GM10266 (cell line): ENCODE measurements around the gene POU3F3.

Experiments used
- DNase-seq: peaks from one replicate; pipeline ENCODE4 v3.0.0; 2012; ENCODE audit errors: extremely low spot score
- TF ChIP-seq, protein P1 (sequence below): IDR thresholded peaks from 2 replicates; pipeline ENCODE4 v1.5.1; 2012; ENCODE audit warnings: mild to moderate bottlenecking, low read depth; ENCODE audit not compliant: control insufficient read depth, insufficient read depth; ENCODE audit errors: missing control alignments

Gene POU3F3

DNA sequence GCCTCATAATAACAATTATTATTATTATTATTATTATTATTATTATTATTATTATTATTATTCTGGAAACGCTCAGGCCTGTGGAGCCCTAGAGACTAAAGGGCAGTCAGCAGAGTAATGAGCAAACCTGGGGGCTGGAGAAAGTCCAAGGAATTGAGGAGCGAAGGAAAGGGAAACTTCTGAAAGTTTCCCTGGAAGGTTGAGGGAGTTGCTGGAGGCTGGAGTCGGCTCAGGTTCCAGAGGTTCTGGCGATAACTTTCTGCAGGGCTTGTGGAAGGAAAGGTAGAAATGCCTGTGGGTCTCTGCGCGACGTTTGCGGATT lies 9.2 kb downstream of the POU3F3 start:
- peak; percentile 25 for DNase-seq
- TF ChIP-seq, protein P1, sequence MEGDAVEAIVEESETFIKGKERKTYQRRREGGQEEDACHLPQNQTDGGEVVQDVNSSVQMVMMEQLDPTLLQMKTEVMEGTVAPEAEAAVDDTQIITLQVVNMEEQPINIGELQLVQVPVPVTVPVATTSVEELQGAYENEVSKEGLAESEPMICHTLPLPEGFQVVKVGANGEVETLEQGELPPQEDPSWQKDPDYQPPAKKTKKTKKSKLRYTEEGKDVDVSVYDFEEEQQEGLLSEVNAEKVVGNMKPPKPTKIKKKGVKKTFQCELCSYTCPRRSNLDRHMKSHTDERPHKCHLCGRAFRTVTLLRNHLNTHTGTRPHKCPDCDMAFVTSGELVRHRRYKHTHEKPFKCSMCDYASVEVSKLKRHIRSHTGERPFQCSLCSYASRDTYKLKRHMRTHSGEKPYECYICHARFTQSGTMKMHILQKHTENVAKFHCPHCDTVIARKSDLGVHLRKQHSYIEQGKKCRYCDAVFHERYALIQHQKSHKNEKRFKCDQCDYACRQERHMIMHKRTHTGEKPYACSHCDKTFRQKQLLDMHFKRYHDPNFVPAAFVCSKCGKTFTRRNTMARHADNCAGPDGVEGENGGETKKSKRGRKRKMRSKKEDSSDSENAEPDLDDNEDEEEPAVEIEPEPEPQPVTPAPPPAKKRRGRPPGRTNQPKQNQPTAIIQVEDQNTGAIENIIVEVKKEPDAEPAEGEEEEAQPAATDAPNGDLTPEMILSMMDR, result no peak

- DNase-seq, result peak; percentile 19
- TF ChIP-seq, protein P1, result no peak
Observed at GRCh38 chr2:104863468-104864279, 9.8 kb downstream of the POU3F3 start.

- TF ChIP-seq, protein P1, result no peak
- DNase-seq, result peak; percentile 26
Observed at GRCh38 chr2:104864280-104865095, 10.6 kb downstream of the POU3F3 start.

DNA sequence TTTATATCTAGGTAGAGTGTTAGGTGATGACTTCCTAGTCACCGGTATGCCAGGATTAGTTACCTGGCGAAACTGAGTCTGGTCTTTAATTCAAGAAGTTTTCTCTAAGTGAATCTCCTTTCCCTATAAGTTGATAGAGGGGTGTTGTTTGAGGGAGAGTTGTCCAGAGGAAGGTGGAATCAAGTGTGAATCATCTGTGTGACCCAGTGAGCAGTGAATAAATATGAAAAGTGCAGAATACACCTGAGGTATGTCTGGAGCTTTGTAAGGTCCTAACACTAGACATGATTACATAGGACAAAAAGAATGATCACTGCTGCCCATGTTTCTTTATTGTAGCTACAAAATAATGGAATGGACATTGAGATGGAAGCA lies 11.2 kb downstream of the POU3F3 start:
- DNase-seq, result no peak
- TF ChIP-seq, protein P1, result no peak

GRCh38 chr2:104866122-104866864 lies 12.4 kb downstream of the POU3F3 start:
- TF ChIP-seq, protein P1, result no peak
- DNase-seq, result no peak

DNA sequence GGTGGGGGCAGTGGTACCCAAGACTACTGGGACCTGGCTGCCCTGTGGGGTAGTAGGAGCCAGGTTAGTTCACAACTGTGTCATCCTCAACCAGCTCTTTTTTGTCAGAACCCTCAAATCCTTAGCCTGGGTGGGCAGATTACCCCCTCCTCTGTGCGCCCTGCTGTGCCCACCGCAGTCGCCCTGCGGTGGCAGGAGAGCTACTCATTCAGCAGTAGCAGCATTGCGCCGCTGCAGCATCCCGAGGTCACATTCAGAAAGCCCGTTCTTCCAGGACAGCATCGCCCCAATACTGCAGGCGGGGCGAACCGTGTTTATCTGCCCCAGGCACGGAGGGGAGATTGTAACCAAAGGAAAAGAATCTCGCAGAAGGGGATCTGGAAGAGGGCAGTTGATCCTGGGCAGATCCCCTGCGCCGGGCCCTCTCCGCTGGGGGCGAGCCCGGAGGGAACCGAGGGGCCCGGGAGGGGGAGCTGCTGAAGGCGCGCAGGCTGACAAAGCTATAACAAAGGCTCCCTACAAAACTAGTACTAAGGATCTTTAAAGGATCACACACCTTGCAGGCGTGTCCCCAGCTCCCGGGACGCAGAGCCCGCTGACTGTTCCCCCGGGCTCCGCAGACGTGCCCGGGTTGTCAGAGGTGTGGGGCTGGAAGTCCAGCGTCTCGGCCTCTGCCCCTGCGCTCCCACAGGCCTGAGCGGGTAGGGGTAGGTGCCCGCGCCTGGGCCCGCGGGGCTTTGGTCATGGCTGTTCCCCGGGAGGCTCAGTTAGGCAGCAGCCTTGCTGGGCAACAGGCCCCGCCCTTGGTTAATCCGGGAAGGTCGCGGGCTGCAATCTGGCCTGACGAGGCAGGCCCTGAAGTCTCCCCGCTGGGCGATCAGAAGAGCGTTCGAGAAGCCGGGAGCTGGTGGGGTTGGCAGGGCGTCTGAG lies 13.2 kb downstream of the POU3F3 start:
- peak; percentile 17 for DNase-seq
- TF ChIP-seq, protein P1, result no peak
